ENCODE measurements around the gene MRPS15.

DNA sequence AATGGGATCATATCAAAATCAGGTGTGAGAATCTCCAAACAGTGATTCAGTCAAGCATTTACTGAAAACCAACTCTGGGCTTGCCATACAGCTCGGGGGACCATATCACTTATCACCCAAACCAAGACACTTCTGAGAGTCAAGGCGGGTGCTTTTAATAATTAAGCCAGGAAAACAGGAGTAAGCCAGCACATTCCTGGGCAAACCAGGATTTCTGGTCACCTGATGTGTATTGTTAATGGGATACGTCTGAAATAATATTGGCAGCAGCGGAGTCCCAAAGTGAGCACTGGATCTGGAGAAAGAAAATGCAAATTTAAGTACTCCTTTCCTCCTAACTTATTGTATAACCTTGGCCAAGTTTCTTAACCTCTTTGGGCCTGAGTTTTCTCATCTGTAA, 31.6 kb downstream of the MRPS15 start:
- no peak for TF ChIP-seq CTCF (conservative IDR thresholded peaks at IDR 0.05; ENCODE audit: low read depth, low read length)
- TF ChIP-seq EZH2 (IDR thresholded peaks at IDR 0.05; ENCODE audit: low read length, unreplicated experiment), result no peak
- TF ChIP-seq EZH2phosphoT487 (IDR thresholded peaks at IDR 0.05; ENCODE audit: borderline replicate concordance, low read length), result no peak
